Activated effector memory CD4-positive, alpha-beta T cell treated with anti-CD3 and anti-CD28 coated beads, Interleukin-2, amount 50 U/mL, for 16 hours (primary cell): ENCODE results near the gene ACBD4.

Experiments
- DNase-seq: peaks from one replicate; pipeline ENCODE4 v3.0.0-alpha.2; 2020

The ACBD4 gene

GRCh38 chr17:45161288-45162024 is 26.0 kb downstream of the ACBD4 start, which contains the start of gene HEXIM2:
Gene HEXIM2 (plus strand): TSS chr17:45161875. CDS start chr17:45162794, 919 bp downstream.
- peak; percentile 99 for DNase-seq

DNA sequence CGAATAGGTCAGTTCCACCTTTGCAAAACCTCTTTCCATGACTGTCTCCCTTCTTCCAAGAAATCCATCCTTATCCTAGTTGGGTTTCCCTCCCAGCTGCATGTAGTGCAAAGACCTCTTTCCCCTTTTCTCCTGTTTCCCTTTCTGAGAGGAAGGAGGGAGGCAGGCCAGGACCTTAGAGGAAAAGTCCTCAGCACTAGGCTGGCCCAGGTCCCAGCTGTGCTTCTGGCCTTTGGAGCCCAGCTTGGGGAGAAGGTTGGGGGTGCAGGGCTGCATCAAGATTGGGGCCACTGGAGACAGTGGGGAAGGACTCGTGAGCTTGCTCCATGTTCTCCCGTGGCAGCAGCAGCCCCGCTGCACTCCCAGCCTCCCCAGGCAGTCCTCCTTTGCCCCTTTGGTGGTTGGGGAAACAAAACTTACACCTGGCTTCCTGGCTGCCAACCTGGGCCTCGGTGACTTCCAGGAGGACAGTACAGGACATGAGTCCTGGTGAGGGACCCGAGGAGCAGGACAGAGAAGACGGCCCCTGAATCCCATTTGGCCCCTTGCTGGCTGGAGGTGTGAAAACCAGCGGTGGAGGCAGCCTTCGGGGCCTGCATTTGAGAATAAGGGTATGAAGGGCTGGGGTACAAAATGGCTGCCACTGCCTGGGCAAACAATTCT is 26.7 kb downstream of the ACBD4 start:
- no peak for DNase-seq

DNA sequence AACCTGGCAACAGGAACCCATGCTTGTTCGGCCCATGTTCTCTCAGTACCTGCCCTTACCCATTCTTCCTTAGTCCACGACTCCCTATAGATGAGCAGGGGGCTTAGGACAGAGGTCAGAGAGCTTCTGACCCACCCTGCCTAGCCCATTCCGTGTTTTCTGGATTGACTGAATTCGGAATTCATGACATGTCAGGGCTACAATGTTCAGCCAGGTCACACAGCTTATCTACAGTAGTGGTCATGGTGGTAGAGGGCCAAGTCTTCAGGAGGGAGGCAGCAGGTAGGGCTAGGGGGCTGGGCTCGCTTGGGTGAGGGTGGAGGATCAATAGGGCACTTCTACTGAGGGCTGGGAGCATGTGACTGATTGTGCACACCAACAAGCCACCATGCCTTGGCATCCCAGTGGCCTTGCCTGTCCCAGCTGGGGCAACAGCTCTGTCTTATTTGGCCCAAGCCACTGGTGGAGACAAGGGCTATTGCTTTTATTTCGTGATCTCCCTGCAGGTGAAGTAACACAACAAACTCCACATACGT is 29.3 kb downstream of the ACBD4 start:
- no peak for DNase-seq

DNA sequence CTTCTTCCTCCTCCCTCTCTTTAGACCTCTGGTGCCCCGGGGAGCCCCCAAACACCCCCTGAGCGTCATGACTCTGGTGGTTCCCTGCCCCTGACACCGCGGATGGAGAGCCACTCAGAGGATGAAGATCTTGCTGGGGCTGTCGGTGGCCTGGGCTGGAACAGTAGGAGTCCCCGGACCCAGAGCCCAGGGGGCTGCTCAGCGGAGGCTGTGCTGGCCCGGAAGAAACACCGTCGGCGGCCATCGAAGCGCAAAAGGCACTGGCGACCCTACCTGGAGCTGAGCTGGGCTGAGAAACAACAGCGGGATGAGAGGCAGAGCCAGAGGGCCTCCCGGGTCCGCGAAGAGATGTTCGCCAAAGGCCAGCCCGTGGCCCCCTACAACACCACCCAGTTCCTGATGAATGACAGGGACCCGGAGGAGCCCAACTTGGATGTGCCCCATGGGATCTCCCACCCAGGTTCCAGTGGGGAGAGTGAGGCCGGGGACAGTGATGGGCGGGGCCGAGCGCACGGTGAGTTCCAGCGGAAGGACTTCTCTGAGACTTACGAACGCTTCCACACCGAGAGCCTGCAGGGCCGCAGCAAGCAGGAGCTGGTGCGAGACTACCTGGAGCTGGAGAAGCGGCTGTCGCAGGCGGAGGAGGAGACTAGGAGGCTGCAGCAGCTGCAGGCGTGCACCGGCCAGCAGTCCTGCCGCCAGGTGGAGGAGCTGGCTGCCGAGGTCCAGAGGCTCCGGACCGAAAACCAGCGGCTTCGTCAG is 33.7 kb downstream of the ACBD4 start:
- no peak for DNase-seq

DNA sequence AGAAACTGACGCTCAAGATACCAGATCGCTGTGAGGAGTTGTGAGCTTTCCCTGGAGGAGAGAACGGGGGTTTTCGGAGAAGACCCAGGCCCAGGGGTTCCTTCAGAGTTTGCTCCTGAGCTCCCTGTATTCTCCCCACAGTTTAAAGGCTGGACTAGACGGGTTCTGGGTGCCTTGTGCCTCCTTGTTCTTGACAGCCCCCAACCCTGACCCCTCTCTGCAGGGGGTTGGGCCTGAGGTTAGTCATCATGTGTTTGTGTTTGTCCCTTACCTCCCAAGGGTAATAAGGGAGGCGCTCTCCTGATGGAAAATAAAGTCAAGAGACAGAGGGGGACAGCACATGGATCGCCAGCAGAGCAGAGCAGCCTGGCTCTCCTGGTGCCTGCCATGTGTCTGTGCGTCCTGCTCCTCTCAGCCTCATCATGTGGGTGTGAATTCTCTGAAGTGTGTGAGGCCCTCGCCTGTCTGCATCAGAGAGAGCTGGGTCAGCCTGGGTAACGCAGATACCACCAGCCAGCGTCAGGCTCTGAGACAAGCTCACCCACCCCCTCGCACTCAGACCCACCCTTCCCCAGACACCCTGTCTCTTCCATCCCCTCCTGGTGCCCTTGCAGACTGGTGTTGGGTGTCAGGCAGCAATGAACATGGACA is 34.9 kb downstream of the ACBD4 start:
- DNase-seq = no peak

DNA sequence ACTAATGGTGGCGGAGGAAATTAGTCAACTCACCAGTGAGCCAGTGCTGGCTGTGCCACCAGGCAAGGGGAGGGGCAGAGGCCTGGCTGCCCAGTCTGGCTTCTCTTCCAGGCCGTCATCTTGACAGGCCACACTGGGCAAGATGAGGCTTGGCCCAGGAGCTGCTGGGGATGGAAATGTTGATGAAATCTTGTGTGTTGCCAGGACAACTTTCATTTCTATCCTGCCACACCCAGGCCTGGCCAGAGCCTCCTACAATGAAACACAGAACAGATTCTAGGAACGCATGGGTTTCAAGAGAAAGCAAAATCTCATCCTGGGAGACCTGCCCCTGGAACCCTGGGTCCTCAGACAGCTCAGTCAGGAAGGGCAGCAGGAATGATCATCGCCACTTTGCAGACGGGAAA is 35.4 kb downstream of the ACBD4 start:
- no peak for DNase-seq

DNA sequence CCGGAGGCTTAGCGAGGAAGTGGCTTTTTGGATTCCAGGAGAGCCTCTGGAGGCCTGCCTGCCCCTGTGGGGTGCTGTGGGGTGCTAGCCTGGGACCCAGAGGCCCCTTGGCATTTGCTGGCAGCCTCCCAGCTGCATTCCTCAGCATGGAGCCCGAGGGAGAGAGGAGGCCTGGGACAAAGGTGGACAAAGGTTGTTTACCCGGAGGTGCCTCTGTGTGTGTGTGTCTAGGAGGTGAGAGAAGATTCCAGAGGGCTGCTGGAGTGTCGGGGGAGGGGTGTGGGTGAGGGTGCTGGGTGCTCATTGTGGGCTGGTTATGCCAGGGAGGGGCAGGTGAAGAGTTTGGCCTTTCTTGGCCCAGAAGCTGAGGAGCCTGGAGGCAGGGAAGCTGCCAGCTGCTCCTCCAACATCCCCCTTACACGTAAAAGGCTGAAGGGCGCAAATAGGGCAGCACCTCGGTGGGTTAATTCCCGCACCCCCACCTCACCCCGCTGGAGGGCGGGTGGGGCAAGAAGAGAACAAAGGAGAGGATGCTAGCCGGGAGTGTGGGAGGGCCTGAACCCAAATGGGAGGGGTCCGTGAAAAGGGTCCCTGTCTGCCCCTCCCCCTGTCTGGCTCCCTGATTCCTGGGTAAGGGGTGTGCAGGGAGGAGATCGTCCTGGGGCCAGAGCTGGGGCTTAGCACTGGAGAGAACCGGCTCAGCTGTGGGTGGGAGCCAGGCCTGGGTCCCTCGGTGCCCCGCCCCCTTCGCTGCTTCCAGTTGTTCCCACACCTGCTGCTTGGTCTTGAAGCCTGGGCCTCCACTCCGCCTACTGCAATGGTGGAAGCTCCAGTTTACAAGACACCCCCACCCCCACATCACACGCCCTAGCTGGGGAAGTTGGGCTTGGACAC is 36.1 kb downstream of the ACBD4 start:
- no peak for DNase-seq

GRCh38 chr17:45172232-45172540 is 36.7 kb downstream of the ACBD4 start:
- DNase-seq = no peak

DNA sequence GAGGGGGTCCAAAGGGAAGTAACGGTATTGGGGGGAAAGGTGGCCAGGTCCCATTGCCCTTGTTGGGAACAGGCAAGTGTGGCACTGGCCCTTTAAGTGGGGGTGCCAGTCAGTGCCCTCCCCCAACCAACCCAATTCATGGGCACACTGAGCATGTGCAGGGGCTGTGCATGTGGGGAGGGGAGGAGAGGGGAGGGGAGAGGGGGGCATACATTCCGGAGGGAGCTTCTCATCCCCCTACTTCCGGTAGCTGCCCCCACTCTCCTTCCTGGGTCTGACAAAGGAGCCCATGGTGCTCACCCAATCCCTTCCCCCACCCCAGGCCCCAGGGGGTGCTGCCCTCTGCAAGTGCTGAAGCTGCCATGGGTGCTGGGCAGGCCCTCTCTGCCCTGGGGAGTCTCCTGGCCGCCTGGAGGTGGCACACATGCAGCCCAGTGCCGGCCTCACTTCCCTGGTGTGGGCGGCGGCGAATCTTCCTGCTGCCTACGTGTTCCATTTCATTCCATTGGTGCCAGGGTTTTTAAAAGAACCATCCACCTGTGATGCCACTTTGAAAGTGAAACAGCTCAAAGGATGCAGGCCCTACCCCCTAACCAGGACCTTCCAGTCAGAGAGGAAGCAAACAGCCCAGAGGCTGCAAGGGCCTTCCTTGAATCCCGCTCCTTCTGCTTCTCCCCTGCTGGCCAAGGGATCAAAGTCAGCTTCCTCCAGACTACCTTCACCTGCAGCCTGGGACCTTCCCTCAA is 37.2 kb downstream of the ACBD4 start:
- DNase-seq = peak; percentile 78

DNA sequence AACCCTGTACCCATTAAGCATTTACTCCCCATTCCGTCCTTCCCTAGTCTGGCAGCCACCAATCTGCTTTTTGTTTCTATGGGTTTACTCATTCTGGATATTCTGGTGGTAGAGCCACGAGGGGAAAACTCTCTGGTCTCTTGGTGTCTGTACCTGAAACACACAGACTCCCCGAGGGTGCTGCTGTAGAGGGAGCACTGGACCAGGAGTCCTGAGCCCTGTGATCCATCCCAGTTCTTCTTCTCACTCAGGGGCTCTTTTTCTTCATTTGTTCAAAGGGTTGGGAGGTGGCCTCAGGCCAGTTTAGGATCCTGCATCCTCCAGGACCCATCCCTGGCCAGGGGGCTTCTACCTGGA is 40.2 kb downstream of the ACBD4 start:
- DNase-seq = no peak

- DNase-seq = no peak
Measured at GRCh38 chr17:45177563-45177962, 42.1 kb downstream of the ACBD4 start.

DNA sequence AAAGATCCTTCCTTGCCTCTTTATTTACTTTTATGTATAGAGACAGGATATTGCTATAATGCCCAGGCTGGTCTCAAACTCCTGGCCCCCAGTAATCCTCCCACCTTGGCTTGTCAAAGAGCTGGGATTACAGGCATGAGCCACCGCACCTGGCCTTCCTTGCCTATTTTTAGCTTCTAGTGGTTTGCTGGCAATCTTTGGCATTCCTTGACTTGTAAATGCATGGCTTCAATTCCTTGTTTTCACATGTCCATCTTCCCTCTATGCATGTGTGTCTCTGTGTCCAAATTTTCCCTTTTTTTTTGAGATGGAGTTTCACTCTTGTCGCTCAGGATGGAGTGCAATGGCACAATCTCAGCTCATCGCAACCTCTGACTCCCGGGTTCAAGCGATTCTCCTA is 48.7 kb downstream of the ACBD4 start:
- DNase-seq = no peak

GRCh38 chr17:45186801-45187354 is 51.4 kb downstream of the ACBD4 start:
- DNase-seq = no peak

DNA sequence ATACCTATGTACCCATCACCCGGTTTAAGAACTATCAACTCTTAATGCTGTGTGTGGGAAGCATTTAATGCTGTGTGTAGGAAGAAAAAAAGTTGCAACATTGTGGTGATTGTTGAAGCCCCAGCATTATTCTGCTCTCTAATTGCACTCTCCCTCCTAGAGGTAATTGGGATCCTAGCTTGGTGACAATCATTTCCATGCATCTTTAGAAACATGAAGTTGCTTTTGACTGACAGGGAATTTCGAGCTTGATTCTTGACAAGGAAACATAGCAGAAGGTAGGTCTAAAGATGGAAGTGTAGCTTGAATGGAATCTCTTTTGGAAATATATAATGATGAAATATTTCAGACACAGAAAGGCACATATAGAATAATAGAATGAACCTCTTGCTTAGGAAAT is 53.5 kb downstream of the ACBD4 start:
- no peak for DNase-seq

GRCh38 chr17:45190503-45191255 is 55.2 kb downstream of the ACBD4 start:
- no peak for DNase-seq
